ENCODE measurements around the gene RGS6.

DNA sequence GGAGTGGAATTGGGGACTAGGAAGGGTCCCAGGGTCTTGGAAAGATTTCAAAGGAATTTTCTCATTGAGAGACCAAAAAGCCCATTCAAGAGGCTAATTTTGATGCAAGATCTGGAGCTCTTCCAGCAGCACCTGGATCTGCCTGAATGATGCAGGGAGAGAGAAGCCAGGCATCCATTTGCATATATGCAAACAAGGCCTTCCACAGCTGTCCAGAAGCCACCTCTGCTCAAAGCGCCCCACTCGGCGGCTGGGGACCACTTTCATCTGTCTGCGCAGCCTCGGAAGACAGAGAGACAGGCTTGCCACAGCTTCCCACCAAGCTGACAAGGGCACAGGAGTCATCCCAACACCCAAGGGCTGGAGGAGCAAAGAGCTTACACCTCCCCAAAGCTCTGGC, 666.1 kb downstream of the RGS6 start:
- TF ChIP-seq POLR2A (IDR thresholded peaks at IDR 0.05; ENCODE audit: low read length), result no peak
- TF ChIP-seq GATA1 (IDR thresholded peaks at IDR 0.05; ENCODE audit: low read depth, low read length), result no peak
